GM10847 (cell line): ENCODE results near the gene HSPH1.

Experiments
- POLR2A ChIP-seq: IDR thresholded peaks from 2 replicates; pipeline ENCODE4 v1.6.1; 2011; ENCODE audit not compliant: insufficient read length; ENCODE audit errors: extremely low read depth

The HSPH1 gene

GRCh38 chr13:31154939-31155338, 6.8 kb downstream of the HSPH1 start:
- TF ChIP-seq POLR2A, result no peak

GRCh38 chr13:31151837-31152236, 9.9 kb downstream of the HSPH1 start:
- no peak for TF ChIP-seq POLR2A

GRCh38 chr13:31150315-31150985, 11.3 kb downstream of the HSPH1 start:
- TF ChIP-seq POLR2A, result no peak

GRCh38 chr13:31149604-31150003, 12.1 kb downstream of the HSPH1 start:
- no peak for TF ChIP-seq POLR2A

- TF ChIP-seq POLR2A, result no peak
Observed at GRCh38 chr13:31145417-31145816, 16.3 kb downstream of the HSPH1 start.

- TF ChIP-seq POLR2A, result no peak
Observed at GRCh38 chr13:31138515-31138914, 23.2 kb downstream of the HSPH1 start.

- TF ChIP-seq POLR2A, result no peak
Observed at GRCh38 chr13:31136724-31137123, 25.0 kb downstream of the HSPH1 start.

- no peak for TF ChIP-seq POLR2A
Observed at GRCh38 chr13:31134039-31134711, 27.5 kb downstream of the HSPH1 start.

- no peak for TF ChIP-seq POLR2A
Observed at GRCh38 chr13:31133621-31134020, 28.1 kb downstream of the HSPH1 start.

GRCh38 chr13:31131470-31131961, 30.2 kb downstream of the HSPH1 start:
- no peak for TF ChIP-seq POLR2A

GRCh38 chr13:31129419-31129818, 32.3 kb downstream of the HSPH1 start:
- TF ChIP-seq POLR2A, result no peak

- no peak for TF ChIP-seq POLR2A
Observed at GRCh38 chr13:31124204-31124603, 37.5 kb downstream of the HSPH1 start.

- no peak for TF ChIP-seq POLR2A
Observed at GRCh38 chr13:31122544-31123260, 39.0 kb downstream of the HSPH1 start.

- TF ChIP-seq POLR2A, result no peak
Observed at GRCh38 chr13:31122143-31122542, 39.6 kb downstream of the HSPH1 start.

GRCh38 chr13:31121379-31122140, 40.1 kb downstream of the HSPH1 start:
- TF ChIP-seq POLR2A, result no peak

GRCh38 chr13:31119966-31120700, 41.6 kb downstream of the HSPH1 start:
- no peak for TF ChIP-seq POLR2A
